Endometrial microvascular endothelial cells (primary cell): Measurements from ENCODE around the gene ABI2. TPM values are rescaled to one million over a fixed set of nuclear protein-coding genes. Genes with fewer than 3 reads are reported as not detected.
"Not testable (repeated sequence)": the region's sequence is repeated elsewhere in the genome, so short reads cannot be mapped to it uniquely, and the experiment has no call there.

Experiments
- in situ Hi-C: cut with HindIII; loops from 2 replicates; pipeline ENCODE4 v1.10.0; 2017; ENCODE audit warnings: low sequenced_read_pairs, low pct_unique_long_range_greater_than_20kb; ENCODE audit errors: inconsistent ontology term
- total RNA-seq: library from RNA; depleted of rRNA; stranded (reverse); fragments of >200 nt; gene quantifications from one replicate; pipeline ENCODE4 v1.2.3, GENCODE V29; 2015; ENCODE audit errors: inconsistent ontology term

Gene ABI2
- total RNA-seq = 35.9 TPM

DNA sequence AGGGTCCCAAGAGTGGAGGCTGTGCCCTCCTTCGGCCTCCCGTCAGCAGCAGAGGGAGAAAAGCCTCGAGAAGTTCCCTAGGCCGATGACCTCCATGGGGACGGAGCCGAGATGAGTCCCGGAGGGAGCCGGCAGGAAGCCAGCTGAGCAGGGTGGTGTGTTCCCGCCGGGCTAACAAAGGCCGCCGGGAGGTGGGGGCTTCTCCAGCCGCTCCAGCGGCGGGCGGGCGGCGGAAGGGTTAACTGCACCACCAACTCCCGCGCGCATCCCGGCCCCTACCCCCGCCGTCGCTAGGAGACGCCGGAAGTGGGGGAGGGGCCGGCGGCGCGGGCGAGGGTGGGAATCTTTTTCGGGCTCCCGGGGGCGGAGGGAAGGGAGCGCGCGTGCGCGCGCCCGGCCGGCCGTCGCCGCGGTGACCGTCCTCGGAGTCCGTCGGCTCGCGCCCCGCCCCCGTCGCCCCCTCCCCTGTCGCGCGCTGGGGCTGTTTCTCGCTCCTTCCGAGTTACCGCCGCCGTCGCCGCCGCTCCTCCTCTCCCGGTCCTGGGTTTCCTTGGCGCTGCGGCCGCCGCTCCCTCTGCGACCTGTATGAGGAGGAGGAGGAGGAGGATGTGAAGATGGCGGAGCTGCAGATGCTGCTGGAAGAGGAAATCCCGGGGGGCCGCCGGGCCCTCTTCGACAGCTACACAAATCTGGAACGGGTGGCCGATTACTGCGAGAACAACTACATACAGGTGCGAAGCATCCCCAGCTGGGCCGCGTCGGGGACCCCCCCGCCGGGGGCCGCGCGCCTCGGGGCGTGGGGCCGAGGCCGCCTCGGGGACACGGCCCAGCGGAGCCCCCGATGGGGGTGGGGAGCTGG lies at the start of gene ABI2:
Gene ABI2 (plus strand): TSS at position 494 of the 859 bp plus-strand sequence. CDS start 121 bp downstream, at position 615.
- in situ Hi-C loops = no loop called here

DNA sequence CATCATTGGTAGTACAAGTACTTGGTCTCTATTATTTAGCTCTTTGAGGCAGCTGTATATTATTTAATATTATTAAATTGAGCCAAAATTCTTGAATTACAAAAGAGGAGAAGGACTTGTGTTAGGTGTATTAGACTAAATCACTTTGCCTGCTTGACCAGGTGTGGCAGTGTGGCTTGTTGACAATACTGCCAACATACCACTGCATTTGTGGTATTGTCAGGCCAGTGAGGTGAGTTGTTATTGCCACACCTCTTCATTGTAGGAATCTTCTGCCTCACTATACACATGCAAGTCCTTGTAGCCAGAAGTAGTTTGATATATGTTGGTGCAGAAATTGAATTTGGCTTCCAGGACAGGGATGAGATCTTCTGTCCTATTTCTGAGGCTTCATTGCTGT lies 48.9 kb upstream of the ABI2 start:
- in situ Hi-C loops = no loop called here

DNA sequence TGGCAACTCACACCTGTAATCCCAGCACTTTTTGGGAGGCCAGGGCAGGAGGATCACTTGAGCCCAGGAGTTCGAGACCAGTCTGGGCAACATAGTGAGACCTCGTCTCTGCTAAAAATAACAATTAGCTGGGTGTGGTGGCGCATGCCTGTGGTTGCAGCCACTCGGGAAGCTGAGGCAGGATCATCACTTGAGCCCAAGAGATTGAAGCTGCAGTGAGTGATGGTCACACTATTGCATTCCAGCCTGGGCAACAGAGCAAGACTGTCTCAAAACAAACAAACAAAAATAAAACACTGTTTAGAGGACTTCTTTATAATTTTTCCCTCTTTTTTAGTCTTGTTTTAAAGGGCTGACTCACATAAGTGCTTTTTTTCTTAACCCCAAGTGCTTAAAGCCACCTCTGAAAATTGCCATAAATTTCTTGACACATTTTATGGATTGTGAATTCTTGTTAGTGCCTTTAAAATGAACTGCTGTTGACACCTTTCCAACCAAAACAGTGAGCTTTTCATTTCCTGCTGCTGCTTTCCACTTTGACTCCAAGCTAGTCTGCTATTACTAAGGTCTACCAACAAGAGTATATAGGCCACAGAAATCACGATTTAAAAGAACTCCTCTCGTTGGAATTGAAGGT lies 47.6 kb upstream of the ABI2 start:
- in situ Hi-C loops = no loop called here

DNA sequence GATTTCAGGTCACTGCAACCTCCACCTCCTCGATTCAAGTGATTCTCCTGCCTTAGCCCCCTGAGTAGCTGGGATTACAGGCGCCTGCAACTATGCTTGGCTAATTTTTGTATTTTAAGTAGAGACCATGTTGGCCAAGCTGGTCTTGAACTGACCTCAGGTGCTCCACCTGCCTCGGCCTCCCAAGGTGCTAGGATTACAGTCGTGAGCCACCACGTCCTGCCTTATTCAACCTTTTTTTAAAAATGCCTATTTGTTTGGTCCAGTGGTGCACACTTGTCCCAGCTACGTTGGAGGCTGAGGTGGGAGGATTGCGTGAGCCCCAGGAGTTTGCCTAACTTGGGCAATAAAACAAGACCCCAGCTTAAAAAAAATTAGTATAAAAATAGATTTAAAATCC lies 46.1 kb upstream of the ABI2 start:
- in situ Hi-C loops = no loop called here

DNA sequence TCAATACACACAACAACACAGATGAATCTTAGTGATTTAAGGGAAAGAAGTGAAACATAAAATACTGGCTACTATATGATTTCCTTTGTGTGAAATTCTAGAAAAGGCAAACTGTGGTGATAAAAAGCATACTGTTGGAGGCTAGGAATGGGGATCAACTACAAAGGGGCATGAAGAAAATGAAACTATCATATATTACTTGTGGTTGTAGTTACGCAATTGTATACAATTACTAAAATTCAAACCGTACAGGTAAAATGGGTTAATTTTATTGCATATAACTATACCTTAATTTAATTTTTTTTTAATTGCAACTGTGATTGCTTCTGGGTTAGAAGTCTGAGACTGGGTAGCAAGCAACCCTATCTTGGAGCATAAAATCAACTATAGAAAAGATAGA lies 41.7 kb upstream of the ABI2 start:
- in situ Hi-C loops = no loop called here

DNA sequence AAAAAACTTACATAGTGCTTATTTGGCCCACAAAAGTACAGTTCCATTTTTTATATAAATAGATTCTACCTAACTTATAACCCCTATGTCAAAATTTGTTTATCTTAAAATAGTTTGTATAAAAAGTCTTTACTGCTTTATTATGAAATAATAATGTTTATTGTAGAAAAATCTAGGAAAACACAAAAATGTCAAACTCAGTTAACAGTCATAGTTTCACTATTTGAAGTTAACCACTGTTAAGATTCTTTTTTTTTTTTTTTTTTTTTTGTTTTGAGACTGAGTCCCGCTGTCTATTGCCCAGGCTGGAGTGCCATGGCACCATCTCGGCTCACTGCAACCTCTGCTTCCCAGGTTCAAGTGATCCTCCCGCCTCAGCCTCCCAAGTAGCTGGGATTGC lies 26.5 kb upstream of the ABI2 start:
- in situ Hi-C loops = no loop called here

DNA sequence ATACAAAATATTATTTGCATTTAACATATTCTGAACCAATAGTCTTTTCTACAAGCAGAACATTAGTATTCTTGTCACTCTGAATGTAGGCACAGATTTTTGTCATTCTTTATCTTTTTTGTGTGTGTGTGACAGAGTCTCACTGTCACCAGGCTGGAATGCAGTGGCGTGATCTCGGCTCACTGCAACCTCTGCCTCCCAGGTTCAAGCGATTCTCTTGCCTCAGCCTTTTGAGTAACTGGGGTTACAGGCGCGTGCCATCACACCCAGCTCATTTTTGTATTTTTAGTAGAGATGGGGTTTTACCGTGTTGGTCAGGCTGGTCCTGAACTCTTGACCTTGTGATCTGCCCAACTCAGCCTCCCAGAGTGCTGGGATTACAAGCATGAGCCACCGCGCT lies 25.6 kb upstream of the ABI2 start:
- in situ Hi-C loops = not testable (repeated sequence)

DNA sequence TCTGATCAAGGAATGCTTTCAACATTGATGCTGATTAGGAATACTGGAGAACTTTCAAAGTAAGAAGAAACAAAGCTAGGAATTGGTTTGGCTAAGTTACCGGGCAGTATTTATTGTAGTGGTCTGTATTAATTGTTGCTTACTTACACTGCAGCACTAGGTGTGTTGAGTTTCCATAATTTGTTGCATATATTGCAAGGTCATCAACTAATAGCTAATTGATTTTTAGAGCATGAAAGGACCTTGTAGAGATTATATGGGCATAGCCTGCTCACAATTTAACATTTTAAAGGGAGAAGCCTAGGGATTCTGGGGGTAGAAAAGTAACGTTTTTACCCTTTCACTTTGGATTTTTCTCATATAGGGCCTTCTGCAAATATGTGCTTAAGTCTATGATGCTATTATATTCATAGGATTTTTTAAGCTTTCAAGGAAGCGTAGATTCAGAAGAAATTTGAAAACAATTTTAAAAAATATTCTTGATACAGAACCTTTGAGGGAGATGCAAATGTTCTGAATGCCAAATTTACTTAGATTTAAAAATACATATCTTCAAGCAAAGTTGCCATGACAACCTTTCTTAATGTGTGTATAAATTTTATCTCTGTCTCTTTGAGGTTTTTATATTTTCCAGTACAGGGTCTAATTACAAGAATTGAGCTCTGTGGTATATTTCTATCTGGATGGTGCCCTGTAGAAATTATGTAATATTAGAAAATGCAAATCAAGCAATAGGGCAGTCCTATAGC lies 17.3 kb upstream of the ABI2 start:
- in situ Hi-C loops = no loop called here

DNA sequence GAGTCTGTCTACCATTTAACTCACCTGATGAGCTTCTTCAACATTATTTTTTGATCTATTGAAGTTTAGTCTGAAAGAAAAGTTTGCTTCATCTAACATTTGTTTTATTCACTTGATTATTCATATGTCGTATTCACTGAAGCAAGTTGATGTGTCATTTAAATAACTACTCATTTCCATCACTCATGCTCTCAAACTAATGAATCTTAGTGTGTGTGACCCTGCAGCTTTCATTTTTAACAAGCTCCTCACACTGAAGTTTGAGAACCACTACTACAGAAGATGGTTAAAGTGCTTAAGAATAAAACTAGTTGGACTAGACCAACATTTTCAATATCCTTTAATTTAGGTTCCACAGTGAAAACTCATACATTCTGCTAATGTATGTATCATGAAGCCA lies 1.8 kb upstream of the ABI2 start:
- in situ Hi-C loops = no loop called here

DNA sequence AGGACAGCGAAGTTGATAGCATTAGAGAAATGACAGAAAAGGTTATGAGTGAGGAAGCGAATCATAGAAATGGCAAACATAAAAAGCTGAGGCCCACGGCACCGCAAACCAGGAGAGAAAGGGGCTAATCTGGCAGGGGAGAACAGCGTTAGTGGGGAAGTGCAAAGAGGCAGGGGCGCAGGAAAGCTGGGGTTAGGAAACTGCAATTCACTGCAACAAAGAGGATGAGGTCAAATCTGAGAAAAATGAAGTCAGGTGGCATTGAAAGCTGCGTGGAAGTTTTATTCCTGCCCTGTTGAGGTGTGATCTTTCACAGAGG lies 653 bp upstream of the ABI2 start:
- in situ Hi-C loops = no loop called here

DNA sequence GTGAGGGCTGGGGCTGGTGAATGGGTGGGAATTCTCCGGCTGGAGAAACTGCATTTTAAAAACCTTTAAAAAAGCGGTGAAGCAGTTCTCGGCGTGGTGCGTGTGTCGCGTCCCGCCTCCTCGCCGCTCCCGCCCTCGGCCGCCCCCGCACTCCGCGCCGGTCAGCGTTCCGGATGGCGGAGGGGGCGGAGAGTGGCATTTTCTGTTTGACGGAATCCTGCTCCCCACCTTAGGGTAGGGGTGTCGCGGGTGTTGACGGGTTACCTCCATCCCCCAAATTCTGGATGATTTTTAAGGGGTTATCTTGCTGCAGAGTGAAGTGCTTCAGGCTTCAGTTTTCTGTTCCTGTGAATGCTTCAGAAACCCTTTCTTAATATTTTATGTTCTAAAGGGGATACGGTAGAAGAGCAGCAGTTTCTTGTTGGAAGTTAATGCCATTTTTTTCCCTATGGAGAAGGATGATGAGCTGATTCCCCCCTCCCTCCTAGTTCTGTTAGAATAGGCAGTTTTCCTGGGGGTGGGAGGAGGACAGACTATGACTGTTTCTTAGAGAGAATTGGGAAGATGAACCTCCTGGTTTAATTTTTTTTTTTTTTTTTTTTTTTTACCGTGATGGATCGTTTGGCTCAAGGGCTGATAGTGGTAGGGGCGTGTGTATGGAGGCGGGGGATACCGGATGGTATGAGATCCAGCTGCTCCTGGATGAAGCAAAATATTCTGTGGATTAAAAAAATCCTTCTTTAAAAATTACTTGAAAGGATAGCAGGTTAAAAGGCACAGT lies 756 bp downstream of the ABI2 start:
- in situ Hi-C loops = no loop called here

DNA sequence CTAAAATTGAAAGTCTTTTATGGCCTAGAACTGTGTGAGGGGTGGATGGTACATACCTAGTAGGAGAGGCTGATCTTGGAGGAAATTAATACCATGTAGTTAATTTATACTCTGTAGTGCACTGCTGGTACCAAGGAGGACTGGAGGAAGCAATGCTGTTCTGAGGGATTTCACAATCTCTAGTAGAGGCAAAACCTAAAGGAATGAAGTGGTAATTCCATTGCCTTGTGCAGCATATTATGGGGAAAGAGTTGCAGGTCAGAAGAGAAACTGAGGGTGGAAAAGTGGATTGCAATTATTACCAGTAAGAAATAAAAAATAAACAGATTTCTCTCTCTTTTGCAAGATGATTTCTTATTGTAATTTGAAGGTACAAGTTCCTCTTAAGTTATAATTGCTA lies 2.2 kb downstream of the ABI2 start:
- in situ Hi-C loops = no loop called here

DNA sequence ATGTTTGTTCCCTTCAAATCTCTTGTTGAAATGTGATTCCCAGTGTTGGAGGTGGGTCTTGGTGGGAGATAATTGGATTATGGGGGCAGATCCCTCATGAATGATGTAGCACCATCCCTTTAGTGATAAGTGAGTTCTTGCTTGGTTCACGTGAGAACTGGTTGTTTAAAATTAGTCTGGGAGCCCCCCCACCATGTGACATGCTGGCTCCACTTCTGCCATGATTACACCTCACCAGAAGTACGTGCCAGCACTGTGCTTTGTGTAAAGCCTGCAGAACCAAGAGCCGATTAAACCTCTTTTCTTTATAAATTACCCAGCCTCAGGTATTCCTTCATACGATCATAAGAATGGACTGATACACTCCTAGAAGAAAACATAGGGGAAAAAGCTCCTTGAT lies 10.1 kb downstream of the ABI2 start:
- in situ Hi-C loops = no loop called here

DNA sequence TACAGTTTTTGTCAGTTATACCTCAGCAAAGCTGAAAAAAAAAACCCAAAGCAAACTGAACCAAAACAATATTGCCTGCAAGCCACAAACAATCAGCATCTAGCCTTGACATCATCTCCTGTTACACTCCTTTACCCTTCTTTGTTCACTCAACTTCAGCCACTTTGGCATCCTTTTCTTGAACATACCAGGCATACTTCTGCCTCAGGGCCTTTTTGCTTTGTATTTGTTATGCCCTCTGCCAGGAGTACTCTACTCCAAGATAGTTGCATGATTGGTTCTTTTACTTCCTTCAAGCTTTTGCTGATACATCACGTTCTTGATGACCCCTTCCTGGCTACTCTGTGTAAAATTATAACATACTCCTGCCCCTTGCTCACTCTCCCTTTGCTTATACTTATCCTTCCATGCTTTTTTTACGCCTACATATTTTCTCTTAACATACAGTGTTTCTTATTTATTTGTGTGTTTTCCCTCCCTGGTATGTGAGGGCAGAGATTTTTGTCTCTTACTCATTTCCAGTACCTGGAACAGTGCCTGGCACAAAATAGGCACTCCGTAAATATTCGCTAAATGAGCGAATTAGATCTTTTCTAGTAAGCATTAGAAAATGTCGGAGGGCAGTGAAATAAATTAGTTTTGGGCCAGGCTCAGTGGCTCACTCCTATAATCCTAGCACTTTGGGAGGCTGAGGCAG lies 12.7 kb downstream of the ABI2 start:
- in situ Hi-C loops = no loop called here

DNA sequence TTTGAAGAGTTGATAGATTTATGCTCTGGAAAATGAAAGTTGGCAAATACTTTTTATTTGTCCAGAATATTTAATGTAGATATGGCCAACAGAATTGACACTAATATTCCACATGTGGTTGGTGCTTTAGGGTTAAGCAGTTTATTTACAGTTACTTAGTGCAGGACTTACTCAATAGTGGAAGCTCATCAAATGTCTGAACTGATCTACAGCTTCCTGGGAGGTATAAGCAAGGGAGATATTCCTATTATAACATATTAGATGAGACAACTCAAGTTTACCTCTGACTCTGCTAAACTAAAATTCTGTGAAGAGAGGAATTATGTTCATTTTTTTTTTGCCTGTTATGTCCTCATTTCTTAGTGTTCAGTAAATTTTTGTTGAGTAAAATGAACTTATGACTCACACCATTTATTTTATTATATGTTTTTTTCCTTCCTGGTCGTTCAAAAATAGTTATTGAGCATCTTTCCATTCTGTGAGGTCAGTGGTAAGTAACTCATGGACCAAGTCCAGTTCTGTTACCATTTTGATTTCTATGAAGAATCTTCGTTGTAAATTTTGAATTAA lies 13.6 kb downstream of the ABI2 start:
- in situ Hi-C loops = no loop called here

DNA sequence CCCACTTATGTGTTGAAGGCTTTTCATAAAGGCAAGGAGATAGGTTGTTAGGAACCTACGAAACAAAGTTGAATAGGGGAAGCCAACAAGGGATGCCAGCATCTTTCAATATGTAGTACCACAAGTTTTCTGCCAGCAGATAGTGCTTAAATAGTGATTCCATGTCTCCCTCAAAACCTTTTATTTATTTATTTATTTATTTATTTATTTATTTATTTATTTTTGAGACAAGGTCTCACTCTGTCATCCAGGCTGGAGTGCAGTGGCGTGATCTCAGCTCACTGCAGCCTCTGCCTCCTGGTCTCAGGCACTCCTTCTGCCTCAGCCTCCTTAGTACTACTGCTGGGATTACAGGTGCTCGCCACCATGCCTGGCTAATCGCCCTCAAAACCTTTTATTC lies 14.2 kb downstream of the ABI2 start:
- in situ Hi-C loops = not testable (repeated sequence)

DNA sequence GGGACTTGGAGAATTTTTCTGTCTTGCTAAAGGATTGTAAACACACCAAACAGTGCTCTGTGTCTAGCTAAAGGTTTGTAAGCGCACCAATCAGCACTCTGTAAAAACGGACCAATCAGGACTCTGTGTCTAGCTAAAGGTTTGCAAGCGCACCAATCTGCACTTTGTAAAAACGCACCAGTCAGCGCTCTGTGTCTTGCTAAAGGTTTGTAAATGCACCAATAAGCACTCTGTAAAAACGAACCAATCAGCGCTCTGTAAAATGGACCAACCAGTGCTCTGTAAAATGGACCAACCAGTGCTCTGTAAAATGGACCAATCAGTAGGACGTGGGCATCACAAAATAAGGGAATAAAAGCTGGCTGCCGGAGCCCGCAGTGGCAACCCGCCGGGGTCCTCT lies 16.5 kb downstream of the ABI2 start:
- in situ Hi-C loops = no loop called here

DNA sequence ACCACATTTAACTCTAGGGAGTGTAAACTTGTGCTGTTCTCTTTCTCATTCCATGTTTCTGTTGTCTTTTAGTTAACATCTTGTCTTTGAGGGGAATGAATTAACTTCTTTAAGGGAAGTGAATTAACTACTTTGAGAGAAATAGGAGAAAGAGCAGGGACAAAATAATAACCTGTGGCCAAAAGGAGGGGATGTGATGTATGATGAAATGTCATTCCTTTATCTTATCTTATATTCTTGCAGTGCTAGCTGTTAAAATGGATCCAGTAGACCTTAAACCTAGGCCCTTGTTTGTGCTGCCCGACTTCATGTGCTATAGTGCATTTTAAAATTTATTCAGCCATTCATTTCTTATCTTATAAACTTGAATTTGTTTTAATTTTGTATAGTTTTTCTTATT lies 18.4 kb downstream of the ABI2 start:
- in situ Hi-C loops = no loop called here
